ENCODE results near the gene RIF1.

GRCh38 chr2:151380580-151381235 is 29.0 kb upstream of the RIF1 start:
- TF ChIP-seq, protein P1, sequence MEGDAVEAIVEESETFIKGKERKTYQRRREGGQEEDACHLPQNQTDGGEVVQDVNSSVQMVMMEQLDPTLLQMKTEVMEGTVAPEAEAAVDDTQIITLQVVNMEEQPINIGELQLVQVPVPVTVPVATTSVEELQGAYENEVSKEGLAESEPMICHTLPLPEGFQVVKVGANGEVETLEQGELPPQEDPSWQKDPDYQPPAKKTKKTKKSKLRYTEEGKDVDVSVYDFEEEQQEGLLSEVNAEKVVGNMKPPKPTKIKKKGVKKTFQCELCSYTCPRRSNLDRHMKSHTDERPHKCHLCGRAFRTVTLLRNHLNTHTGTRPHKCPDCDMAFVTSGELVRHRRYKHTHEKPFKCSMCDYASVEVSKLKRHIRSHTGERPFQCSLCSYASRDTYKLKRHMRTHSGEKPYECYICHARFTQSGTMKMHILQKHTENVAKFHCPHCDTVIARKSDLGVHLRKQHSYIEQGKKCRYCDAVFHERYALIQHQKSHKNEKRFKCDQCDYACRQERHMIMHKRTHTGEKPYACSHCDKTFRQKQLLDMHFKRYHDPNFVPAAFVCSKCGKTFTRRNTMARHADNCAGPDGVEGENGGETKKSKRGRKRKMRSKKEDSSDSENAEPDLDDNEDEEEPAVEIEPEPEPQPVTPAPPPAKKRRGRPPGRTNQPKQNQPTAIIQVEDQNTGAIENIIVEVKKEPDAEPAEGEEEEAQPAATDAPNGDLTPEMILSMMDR (IDR thresholded peaks at IDR 0.05; ENCODE audit: low read depth, low read length, poor library complexity, severe bottlenecking), result no peak
- TF ChIP-seq EZH2phosphoT487 (IDR thresholded peaks at IDR 0.05; ENCODE audit: borderline replicate concordance, low read length), result no peak
